Stimulated activated CD8-positive, alpha-beta memory T cell treated with anti-CD3 and anti-CD28 coated beads, Interleukin-2, amount 100 ng/mL, for 1 hour (primary cell): ENCODE measurements around the gene ENAH.

Experiments used
- DNase-seq, 2 donors: peaks; one replicate each; pipeline ENCODE4 v3.0.0-alpha.2; 2020; ENCODE audit warnings: low read depth in 2 of 2

Gene ENAH

GRCh38 chr1:225460021-225460736 lies 192.7 kb downstream of the ENAH start:
- no peak for DNase-seq

- no peak for DNase-seq
Observed at GRCh38 chr1:225458222-225458631, 194.7 kb downstream of the ENAH start.

GRCh38 chr1:225454733-225455132 lies 198.2 kb downstream of the ENAH start:
- peak; percentile 40 to 49 for DNase-seq

- DNase-seq, result no peak
Observed at GRCh38 chr1:225453797-225454648, 198.9 kb downstream of the ENAH start.

GRCh38 chr1:225451840-225452515 lies 200.9 kb downstream of the ENAH start:
- DNase-seq, result no peak

GRCh38 chr1:225451340-225451739 lies 201.6 kb downstream of the ENAH start:
- no peak for DNase-seq

GRCh38 chr1:225450491-225451191 lies 202.3 kb downstream of the ENAH start:
- DNase-seq, result no peak

GRCh38 chr1:225449774-225450173 lies 203.1 kb downstream of the ENAH start:
- DNase-seq, result no peak

- no peak for DNase-seq
Observed at GRCh38 chr1:225449261-225449660, 203.7 kb downstream of the ENAH start.

- DNase-seq, result no peak
Observed at GRCh38 chr1:225448146-225448805, 204.6 kb downstream of the ENAH start.

- no peak for DNase-seq
Observed at GRCh38 chr1:225447650-225448089, 205.3 kb downstream of the ENAH start.

GRCh38 chr1:225446981-225447615 lies 205.8 kb downstream of the ENAH start:
- DNase-seq, result no peak

GRCh38 chr1:225446595-225446960 lies 206.3 kb downstream of the ENAH start:
- DNase-seq, result no peak

GRCh38 chr1:225445639-225446594 lies 207.0 kb downstream of the ENAH start:
- DNase-seq, result no peak

- DNase-seq, result no peak
Observed at GRCh38 chr1:225442123-225442505, 210.8 kb downstream of the ENAH start.

- no peak for DNase-seq
Observed at GRCh38 chr1:225441314-225442122, 211.4 kb downstream of the ENAH start.

GRCh38 chr1:225440380-225441221 lies 212.3 kb downstream of the ENAH start:
- DNase-seq, result no peak
